Tibial nerve (tissue), 4 donors: ENCODE results near the gene SYDE2. TPM values are rescaled to one million over a fixed set of nuclear protein-coding genes. Genes with fewer than 3 reads are reported as not detected.

Experiments
- DNase-seq, 2 donors: peaks; one replicate each; pipeline ENCODE4 v3.0.0-alpha.2; 2019; ENCODE audit warnings: low spot score in 2 of 2
- H3K27ac ChIP-seq, 4 donors: fragments of 200-600 bp; sonication (generic) in 3 of 4; one replicate each; pipeline ENCODE4 v1.5.1; 2017 to 2019; ENCODE audit warnings: mild to moderate bottlenecking in 1 of 4
- H3K27me3 ChIP-seq, 2 donors: fragments of 200-600 bp; sonication (generic) in 1 of 2; one replicate each; pipeline versions ENCODE4 v1.5.1 to v1.6.0; 2017 to 2019
- H3K36me3 ChIP-seq, 3 donors: fragments of 200-600 bp; sonication (generic); one replicate each; pipeline ENCODE4 v1.5.1; 2018 to 2019
- H3K4me1 ChIP-seq, 4 donors: fragments of 200-600 bp; sonication (generic) in 3 of 4; one replicate each; pipeline ENCODE4 v1.5.1; 2017 to 2019
- H3K4me3 ChIP-seq, 4 donors: fragments of 200-600 bp; sonication (generic) in 3 of 4; one replicate each; pipeline ENCODE4 v1.5.1; 2017 to 2019; ENCODE audit warnings: mild to moderate bottlenecking in 1 of 4, moderate library complexity in 1 of 4
- H3K9me3 ChIP-seq, 4 donors: fragments of 200-600 bp; sonication (generic) in 3 of 4; one replicate each; pipeline ENCODE4 v1.5.1; 2017 to 2019
- EP300 ChIP-seq, 2 donors: sonication (generic); formaldehyde crosslinking; IDR thresholded peaks; one replicate each; pipeline ENCODE4 v1.6.1; 2017; ENCODE audit warnings: antibody characterized with exemption in 2 of 2, mild to moderate bottlenecking in 1 of 2
- POLR2A ChIP-seq, 2 donors: fragments of 450-650 bp; IDR thresholded peaks; one replicate each; pipeline ENCODE4 v1.6.1; 2017; ENCODE audit warnings: antibody characterized with exemption in 2 of 2, mild to moderate bottlenecking in 2 of 2, moderate library complexity in 2 of 2
- WGBS, 2 donors: methylation state at CpG; one replicate each; pipeline ENCODE4 v1.1.5; 2018; 5-methylcytosine and 5-hydroxymethylcytosine counted together
- total RNA-seq, 4 donors: library from RNA; depleted of rRNA; stranded (reverse); fragments of >200 nt; gene quantifications; one replicate each; pipeline ENCODE4 v1.1.0, GENCODE V29; 2016
- TF ChIP-seq, protein P1 (sequence below), 5 experiments: fragments of 200-600 bp in 3 of 5; fragments of 450-650 bp in 2 of 5; sonication (generic) in 3 of 5; IDR thresholded peaks; one replicate each; pipeline ENCODE4 v1.5.1; 2016 to 2019; ENCODE audit warnings: antibody characterized with exemption in 5 of 5, mild to moderate bottlenecking in 3 of 5, moderate library complexity in 2 of 5

The SYDE2 gene
- total RNA-seq, 4 donors from 2014 or later: 10.5 to 12.9 (median 11.1) TPM

DNA sequence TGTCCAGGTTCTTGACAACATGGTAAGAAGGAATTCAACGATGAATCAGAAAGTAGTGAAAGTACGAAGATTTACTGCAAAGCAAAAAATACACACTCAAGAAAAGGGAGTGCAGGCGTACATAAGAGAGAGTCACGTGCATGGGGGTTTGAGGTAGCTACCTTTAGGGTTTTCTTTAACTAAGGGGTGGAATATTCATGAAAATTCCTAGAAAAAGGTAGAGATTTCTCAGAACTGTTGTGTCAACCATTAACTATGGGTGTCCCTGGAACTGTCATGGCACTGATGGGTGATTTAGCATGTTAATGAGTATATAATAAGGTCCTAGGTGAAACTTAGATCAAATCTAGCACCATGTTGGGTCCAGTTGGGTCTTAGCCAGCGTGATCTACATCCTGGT lies 22.5 kb upstream of the SYDE2 start:
- Histone ChIP-seq H3K27me3 (no peaks in the 10 kb centered on the region), H3K9me3 (no peaks in the 10 kb centered on the region), H3K4me1 (peaks cover 0 to 19% (median 0%) of the 10 kb centered on the region in 4 donors), H3K27ac (no peak overlapping the region), H3K4me3 (no peak overlapping the region), H3K36me3 (no peaks in the 10 kb centered on the region)
- no peak for DNase-seq
- WGBS, 2 donors: 80 to 83% methylated on average over 5 of the region's 5 CpGs
- TF ChIP-seq, protein P1, sequence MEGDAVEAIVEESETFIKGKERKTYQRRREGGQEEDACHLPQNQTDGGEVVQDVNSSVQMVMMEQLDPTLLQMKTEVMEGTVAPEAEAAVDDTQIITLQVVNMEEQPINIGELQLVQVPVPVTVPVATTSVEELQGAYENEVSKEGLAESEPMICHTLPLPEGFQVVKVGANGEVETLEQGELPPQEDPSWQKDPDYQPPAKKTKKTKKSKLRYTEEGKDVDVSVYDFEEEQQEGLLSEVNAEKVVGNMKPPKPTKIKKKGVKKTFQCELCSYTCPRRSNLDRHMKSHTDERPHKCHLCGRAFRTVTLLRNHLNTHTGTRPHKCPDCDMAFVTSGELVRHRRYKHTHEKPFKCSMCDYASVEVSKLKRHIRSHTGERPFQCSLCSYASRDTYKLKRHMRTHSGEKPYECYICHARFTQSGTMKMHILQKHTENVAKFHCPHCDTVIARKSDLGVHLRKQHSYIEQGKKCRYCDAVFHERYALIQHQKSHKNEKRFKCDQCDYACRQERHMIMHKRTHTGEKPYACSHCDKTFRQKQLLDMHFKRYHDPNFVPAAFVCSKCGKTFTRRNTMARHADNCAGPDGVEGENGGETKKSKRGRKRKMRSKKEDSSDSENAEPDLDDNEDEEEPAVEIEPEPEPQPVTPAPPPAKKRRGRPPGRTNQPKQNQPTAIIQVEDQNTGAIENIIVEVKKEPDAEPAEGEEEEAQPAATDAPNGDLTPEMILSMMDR (IDR thresholded peaks at IDR 0.05): no peak
- TF ChIP-seq POLR2A (IDR thresholded peaks at IDR 0.05) (no peak), EP300 (IDR thresholded peaks at IDR 0.05) (no peak)

DNA sequence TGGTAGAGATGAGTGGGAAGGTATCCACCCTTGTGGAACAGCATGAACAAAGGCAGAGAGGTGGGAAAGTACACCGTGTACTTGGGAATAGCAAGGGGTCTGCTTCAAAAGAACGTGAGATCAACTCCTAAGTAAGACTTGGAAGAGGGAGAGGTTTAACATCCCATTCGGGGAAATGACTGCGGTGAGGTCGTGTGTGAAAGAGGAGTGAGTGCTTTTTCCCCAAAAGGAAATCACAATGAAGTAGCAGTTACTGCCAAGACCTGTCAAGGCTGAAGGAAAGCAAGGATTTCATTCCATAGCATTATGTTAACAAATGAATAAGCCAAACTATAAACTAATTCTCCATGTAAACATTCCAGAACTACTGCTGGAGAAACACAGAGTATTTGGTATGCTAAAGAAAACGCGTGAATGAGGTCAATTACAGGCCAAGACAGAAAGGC lies 20.0 kb upstream of the SYDE2 start:
- Histone ChIP-seq H3K4me1 (peaks cover 0 to 14% (median 0%) of the 10 kb centered on the region in 4 donors), H3K36me3 (no peaks in the 10 kb centered on the region), H3K27ac (no peak overlapping the region), H3K27me3 (no peaks in the 10 kb centered on the region), H3K9me3 (no peaks in the 10 kb centered on the region), H3K4me3 (no peak overlapping the region)
- DNase-seq: no peak
- TF ChIP-seq POLR2A (IDR thresholded peaks at IDR 0.05) (no peak), EP300 (IDR thresholded peaks at IDR 0.05) (no peak)
- TF ChIP-seq, protein P1 (IDR thresholded peaks at IDR 0.05): no peak
- 34 to 36% methylated on average over 7 of the region's 7 CpGs for WGBS, 2 donors

DNA sequence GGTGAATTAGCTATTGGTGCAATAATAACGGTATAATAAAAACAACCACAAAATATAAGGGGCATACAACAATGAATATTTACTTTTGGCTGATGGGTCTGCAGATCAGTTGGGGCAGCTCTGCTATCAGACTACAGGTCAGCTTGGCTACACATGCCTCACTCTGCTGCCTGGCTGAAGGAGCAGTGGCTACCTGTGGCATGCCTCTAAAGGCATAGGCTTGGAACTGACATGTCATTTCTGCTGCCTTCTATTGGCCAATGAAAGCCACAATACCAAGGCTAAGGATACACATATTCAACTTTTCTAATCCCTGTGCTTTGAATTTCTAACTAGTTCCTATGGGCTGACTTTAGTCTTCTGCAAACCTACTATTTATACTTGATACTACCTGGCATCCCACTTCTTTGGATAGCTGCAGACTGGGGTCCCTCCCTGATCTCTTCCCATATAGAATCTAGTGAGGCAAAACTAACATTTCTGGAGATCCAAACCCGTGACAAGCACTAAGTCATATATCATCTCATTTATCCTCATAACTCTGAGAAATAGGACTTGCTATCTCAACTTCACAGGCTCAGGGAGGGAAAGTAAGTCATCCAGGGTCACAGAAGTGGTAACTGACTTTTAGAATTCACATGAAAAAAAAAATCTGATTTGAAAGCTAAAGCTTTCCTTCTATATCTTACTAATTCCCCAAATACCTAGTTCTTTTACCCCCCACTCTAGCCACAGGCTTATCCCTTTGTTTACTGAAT lies 19.2 kb upstream of the SYDE2 start:
- TF ChIP-seq EP300 (IDR thresholded peaks at IDR 0.05) (no peak), POLR2A (IDR thresholded peaks at IDR 0.05) (no peak)
- TF ChIP-seq, protein P1 (IDR thresholded peaks at IDR 0.05): no peak
- Histone ChIP-seq H3K27me3 (no peaks in the 10 kb centered on the region), H3K4me1 (peaks cover 0 to 9% (median 0%) of the 10 kb centered on the region in 4 donors), H3K4me3 (no peak overlapping the region), H3K9me3 (no peaks in the 10 kb centered on the region), H3K27ac (no peak overlapping the region), H3K36me3 (no peaks in the 10 kb centered on the region)
- WGBS, 2 donors: 80 to 95% methylated on average over 2 of the region's 2 CpGs
- DNase-seq: no peak

DNA sequence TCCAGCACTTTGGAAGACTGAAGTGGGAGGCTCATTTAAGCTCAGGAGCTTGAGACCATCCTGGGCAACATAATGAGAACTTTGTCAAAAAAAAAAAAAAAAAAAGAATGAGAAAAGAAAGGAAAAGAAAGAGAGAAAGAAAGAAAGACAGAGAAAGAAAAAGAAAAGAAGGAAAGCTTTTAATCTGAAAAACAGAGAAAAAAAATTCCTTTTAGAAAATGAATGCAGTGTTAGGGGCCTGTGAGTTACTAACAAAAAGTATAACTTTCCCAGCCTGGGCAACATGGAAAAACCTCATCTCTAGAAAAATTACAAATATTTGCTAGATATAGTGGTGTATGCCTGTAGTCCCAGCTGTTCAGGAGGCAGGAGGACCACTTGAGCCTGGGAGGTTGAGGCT lies 15.9 kb upstream of the SYDE2 start:
- Histone ChIP-seq H3K4me3 (no peak overlapping the region), H3K36me3 (no peaks in the 10 kb centered on the region), H3K27ac (no peak overlapping the region), H3K9me3 (no peaks in the 10 kb centered on the region), H3K4me1 (no peaks in the 10 kb centered on the region), H3K27me3 (no peaks in the 10 kb centered on the region)
- no peak for TF ChIP-seq POLR2A (IDR thresholded peaks at IDR 0.05)
- TF ChIP-seq, protein P1 (IDR thresholded peaks at IDR 0.05): no peak
- no peak for TF ChIP-seq EP300 (IDR thresholded peaks at IDR 0.05)
- DNase-seq: no peak

DNA sequence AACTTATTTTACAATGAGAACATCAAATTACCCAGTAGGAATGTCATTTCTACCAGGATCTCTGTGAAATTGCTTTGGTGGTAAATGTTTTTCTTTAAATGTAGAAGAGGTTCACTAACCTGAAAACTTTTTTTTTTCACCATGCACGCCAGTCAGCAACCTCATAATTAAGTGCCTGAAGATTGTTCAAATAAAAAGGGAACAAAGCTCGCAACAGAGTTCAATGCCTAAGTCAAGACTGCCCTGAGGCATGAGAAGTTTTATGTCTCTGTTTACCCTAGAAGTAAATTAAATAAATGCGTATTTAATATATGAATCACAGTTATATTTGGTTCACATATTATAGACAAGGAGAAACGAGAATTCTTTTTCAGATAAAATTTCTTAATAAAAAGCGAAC lies 13.8 kb upstream of the SYDE2 start:
- H3K27ac ChIP-seq: no peak overlapping the region
- TF ChIP-seq EP300 (IDR thresholded peaks at IDR 0.05) (no peak), POLR2A (IDR thresholded peaks at IDR 0.05) (no peak)
- TF ChIP-seq, protein P1 (IDR thresholded peaks at IDR 0.05): no peak

More for the DNA sequence above, 13.8 kb upstream of the SYDE2 start:
- no peaks in the 10 kb centered on the region for H3K27me3 ChIP-seq
- H3K4me3 ChIP-seq: no peak overlapping the region
- H3K9me3 ChIP-seq: no peaks in the 10 kb centered on the region
- H3K36me3 ChIP-seq: no peaks in the 10 kb centered on the region
- 69 to 70% methylated on average over 5 of the region's 5 CpGs for WGBS, 2 donors
- no peak for DNase-seq
- no peaks in the 10 kb centered on the region for H3K4me1 ChIP-seq
